ENCODE results near the gene NTNG2.

NTNG2 gene

GRCh38 chr9:132228062-132228461 lies 66.2 kb downstream of the NTNG2 start:
- TF ChIP-seq, protein P1, sequence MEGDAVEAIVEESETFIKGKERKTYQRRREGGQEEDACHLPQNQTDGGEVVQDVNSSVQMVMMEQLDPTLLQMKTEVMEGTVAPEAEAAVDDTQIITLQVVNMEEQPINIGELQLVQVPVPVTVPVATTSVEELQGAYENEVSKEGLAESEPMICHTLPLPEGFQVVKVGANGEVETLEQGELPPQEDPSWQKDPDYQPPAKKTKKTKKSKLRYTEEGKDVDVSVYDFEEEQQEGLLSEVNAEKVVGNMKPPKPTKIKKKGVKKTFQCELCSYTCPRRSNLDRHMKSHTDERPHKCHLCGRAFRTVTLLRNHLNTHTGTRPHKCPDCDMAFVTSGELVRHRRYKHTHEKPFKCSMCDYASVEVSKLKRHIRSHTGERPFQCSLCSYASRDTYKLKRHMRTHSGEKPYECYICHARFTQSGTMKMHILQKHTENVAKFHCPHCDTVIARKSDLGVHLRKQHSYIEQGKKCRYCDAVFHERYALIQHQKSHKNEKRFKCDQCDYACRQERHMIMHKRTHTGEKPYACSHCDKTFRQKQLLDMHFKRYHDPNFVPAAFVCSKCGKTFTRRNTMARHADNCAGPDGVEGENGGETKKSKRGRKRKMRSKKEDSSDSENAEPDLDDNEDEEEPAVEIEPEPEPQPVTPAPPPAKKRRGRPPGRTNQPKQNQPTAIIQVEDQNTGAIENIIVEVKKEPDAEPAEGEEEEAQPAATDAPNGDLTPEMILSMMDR (IDR thresholded peaks at IDR 0.05; ENCODE audit: unreplicated experiment in 3 of 3), result no peak
- peaks cover 2% of the 10 kb centered on the region for H3K4me1 Mint-ChIP-seq
- H3K4me3 Mint-ChIP-seq, result no peak overlapping the region
- H3K36me3 Mint-ChIP-seq (ENCODE audit: low read depth), result no peaks in the 10 kb centered on the region
- peaks cover 44% of the 10 kb centered on the region for H3K27me3 Mint-ChIP-seq (ENCODE audit: low read depth)
- H3K9me3 Mint-ChIP-seq, result no peaks in the 10 kb centered on the region
- H3K27ac Mint-ChIP-seq, result no peak overlapping the region

DNA sequence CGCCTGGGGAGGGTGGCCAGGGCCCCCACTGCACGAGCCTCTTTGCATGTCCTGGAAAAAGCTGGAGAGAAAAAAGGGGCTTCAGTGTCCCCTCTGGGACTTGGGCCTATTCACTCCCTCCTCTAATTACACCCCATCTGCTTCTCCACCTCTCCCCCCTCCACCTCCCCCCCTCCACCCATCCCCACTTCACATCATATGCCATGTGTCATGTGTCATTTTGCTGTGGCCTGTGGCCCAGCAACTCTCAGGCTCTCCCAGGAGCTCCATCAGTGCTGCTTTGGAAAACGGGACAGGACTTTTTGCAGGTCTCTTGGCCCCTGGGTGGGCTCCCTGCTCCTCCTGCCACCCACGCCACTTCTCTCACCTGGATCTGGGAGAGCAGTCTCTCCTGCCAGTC lies 68.7 kb downstream of the NTNG2 start:
- peaks cover 41% of the 10 kb centered on the region for H3K27me3 Mint-ChIP-seq (ENCODE audit: low read depth)
- H3K27ac Mint-ChIP-seq, result no peak overlapping the region
- H3K4me3 Mint-ChIP-seq, result no peak overlapping the region
- no peaks in the 10 kb centered on the region for H3K36me3 Mint-ChIP-seq (ENCODE audit: low read depth)
- H3K9me3 Mint-ChIP-seq, result no peaks in the 10 kb centered on the region
- TF ChIP-seq, protein P1 (IDR thresholded peaks at IDR 0.05; ENCODE audit: unreplicated experiment in 3 of 3), result no peak
- H3K4me1 Mint-ChIP-seq, result peaks cover 11% of the 10 kb centered on the region

DNA sequence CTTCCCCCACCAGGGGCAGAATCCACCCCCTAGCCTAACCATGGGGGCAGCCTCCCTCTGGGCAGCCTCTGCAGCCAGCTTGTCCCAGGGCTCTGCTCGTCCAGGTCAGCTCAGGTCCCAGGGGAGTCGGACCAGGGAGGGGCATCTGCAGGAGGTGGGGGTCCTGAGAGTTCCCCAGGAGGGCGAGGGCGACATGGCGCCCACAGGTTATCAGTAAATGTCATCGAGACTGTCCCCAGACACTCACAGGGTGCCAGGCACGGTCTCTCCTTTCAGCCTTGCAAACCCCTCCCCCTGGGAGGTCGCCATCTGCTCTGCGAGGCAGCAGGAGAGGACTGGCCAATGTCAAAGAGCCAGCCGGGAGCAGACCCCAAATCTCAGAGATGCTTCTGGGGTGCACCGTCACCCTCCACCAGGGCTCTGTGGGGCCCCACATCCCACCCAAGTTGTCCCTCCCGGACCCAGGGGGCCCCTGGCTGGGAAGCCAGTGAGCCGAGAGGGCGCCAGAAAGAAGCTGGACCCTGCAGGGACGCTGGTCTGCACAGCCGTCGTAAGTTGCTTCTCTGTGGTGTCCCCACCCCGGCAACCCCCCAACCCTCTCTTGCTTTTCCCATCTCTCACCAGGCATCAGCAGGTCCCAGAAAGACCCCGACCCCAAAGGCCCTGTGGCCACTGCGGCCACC lies 69.3 kb downstream of the NTNG2 start:
- H3K36me3 Mint-ChIP-seq (ENCODE audit: low read depth), result no peaks in the 10 kb centered on the region
- peaks cover 11% of the 10 kb centered on the region for H3K4me1 Mint-ChIP-seq
- no peaks in the 10 kb centered on the region for H3K9me3 Mint-ChIP-seq
- H3K27ac Mint-ChIP-seq, result no peak overlapping the region
- TF ChIP-seq, protein P1 (IDR thresholded peaks at IDR 0.05; ENCODE audit: unreplicated experiment in 3 of 3), result no peak
- peaks cover 41% of the 10 kb centered on the region for H3K27me3 Mint-ChIP-seq (ENCODE audit: low read depth)
- H3K4me3 Mint-ChIP-seq, result no peak overlapping the region

DNA sequence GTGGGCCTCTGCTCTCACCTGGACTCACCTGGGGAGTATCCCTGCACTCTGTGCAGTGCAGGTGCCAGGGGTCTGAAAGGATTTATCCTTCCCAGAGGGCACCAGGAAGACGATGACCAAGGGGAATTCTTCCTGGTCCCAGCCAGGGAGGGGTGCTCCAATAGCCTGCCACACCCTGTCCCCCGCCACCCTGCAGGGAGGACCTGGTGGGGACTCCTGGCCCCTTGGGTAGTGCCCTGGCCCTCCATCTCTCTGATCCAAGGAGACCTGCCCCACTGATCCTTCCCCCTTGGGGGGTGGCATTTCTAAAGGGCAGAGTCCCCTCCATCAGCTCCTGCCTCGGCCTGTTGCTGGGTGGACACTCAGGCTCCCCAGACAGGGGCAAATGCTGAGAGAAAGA lies 70.7 kb downstream of the NTNG2 start:
- no peak overlapping the region for H3K4me3 Mint-ChIP-seq
- H3K27me3 Mint-ChIP-seq (ENCODE audit: low read depth), result peaks cover 51% of the 10 kb centered on the region
- TF ChIP-seq, protein P1 (IDR thresholded peaks at IDR 0.05; ENCODE audit: unreplicated experiment in 3 of 3), result no peak
- no peaks in the 10 kb centered on the region for H3K36me3 Mint-ChIP-seq (ENCODE audit: low read depth)
- no peak overlapping the region for H3K27ac Mint-ChIP-seq
- H3K9me3 Mint-ChIP-seq, result no peaks in the 10 kb centered on the region
- H3K4me1 Mint-ChIP-seq, result peaks cover 11% of the 10 kb centered on the region

DNA sequence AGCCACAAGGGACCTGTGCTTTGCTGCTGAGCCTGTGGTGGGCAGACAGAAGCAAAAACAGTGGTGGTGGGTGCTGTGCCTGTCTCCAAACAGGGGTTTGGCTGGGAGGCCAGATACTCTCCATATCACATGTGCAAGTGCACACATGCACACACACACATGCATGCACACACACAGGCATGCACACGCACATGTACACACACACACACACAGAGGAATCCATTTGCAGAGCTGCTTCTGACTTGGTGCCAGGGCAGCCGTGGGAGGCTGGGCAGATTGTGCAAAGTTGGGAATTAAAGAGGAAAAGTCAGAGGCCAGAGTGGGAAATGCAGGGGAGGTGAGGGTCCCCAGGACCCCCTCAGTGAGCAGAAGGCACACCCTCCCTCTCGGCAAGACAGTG lies 71.3 kb downstream of the NTNG2 start:
- TF ChIP-seq, protein P1 (IDR thresholded peaks at IDR 0.05; ENCODE audit: unreplicated experiment in 3 of 3), result no peak
- no peaks in the 10 kb centered on the region for H3K36me3 Mint-ChIP-seq (ENCODE audit: low read depth)
- no peaks in the 10 kb centered on the region for H3K9me3 Mint-ChIP-seq
- peaks cover 51% of the 10 kb centered on the region for H3K27me3 Mint-ChIP-seq (ENCODE audit: low read depth)
- H3K4me1 Mint-ChIP-seq, result peaks cover 11% of the 10 kb centered on the region
- no peak overlapping the region for H3K27ac Mint-ChIP-seq
- no peak overlapping the region for H3K4me3 Mint-ChIP-seq

DNA sequence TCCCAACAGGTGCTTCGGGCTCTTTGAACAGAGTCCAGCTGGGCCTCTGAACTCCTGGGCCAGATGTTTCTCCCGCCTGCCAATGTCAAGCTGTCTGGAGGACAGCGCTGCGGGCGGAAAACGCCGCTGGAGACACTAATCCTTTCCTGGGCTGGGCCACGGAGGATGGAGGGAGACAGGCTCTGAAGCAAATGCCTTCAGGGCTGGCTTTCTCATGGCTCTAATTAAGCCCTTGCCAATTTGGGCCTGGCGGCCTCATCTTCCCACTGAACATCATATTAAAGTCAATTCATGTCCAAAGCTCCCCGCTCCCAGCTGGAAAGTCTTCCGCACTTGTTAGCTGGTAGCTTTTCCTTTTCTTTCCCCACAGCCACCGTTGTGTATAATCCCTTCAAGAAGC lies 72.7 kb downstream of the NTNG2 start:
- H3K27ac Mint-ChIP-seq, result no peak overlapping the region
- TF ChIP-seq, protein P1 (IDR thresholded peaks at IDR 0.05; ENCODE audit: unreplicated experiment in 3 of 3), result no peak
- H3K27me3 Mint-ChIP-seq (ENCODE audit: low read depth), result peaks cover 56% of the 10 kb centered on the region
- H3K9me3 Mint-ChIP-seq, result no peaks in the 10 kb centered on the region
- no peak overlapping the region for H3K4me3 Mint-ChIP-seq
- peaks cover 13% of the 10 kb centered on the region for H3K4me1 Mint-ChIP-seq
- no peaks in the 10 kb centered on the region for H3K36me3 Mint-ChIP-seq (ENCODE audit: low read depth)

Data from nephron (organoid).